Upper lobe of left lung (tissue), 6 donors: ENCODE measurements around the gene TPP2. TPM values are rescaled to one million over a fixed set of nuclear protein-coding genes. Genes with fewer than 3 reads are reported as not detected.
A peak's percentile ranks its signal among the peaks of the same experiment; 100 is the strongest.

Experiments used
- ATAC-seq, 2 donors: fragments of 200-7000 bp; cut with Tn5 transposase; one replicate each; pipeline ENCODE4 v1.9.1; 2022; ENCODE audit warnings: mild to moderate bottlenecking in 2 of 2, moderate library complexity in 2 of 2; ENCODE audit not compliant: low FRiP score in 2 of 2
- DNase-seq, 2 donors: peaks; one replicate each; pipeline ENCODE4 v3.0.0-alpha.2; 2019 to 2020
- H3K27ac ChIP-seq, 4 donors: fragments of 200-600 bp; sonication (generic); one replicate each; pipeline ENCODE4 v1.5.1; 2016 to 2019
- H3K27me3 ChIP-seq, 4 donors: fragments of 200-600 bp; sonication (generic); one replicate each; pipeline ENCODE4 v1.5.1; 2017 to 2019
- H3K36me3 ChIP-seq, 4 donors: fragments of 200-600 bp; sonication (generic); one replicate each; pipeline ENCODE4 v1.5.1; 2016 to 2019
- H3K4me1 ChIP-seq, 4 donors: fragments of 200-600 bp; sonication (generic); one replicate each; pipeline ENCODE4 v1.5.1; 2018 to 2019
- H3K4me3 ChIP-seq, 4 donors: fragments of 200-600 bp; sonication (generic); one replicate each; pipeline ENCODE4 v1.5.1; 2017 to 2019; ENCODE audit warnings: mild to moderate bottlenecking in 2 of 4, moderate library complexity in 1 of 4
- H3K9me3 ChIP-seq, 4 donors: fragments of 200-600 bp; sonication (generic); one replicate each; pipeline ENCODE4 v1.5.1; 2018 to 2019
- EP300 ChIP-seq, 4 donors: sonication (generic); formaldehyde crosslinking; IDR thresholded peaks; one replicate each; pipeline ENCODE4 v1.5.1; 2017; ENCODE audit warnings: antibody characterized with exemption in 4 of 4, control low read depth in 2 of 4
- POLR2A ChIP-seq, 4 donors: fragments of 450-650 bp; IDR thresholded peaks; one replicate each; pipeline ENCODE4 v1.5.1; 2016 to 2017; ENCODE audit warnings: antibody characterized with exemption in 4 of 4, mild to moderate bottlenecking in 2 of 4
- POLR2AphosphoS5 ChIP-seq, 2 donors: sonication (generic); formaldehyde crosslinking; IDR thresholded peaks; one replicate each; pipeline ENCODE4 v1.5.1; 2017; ENCODE audit warnings: antibody characterized with exemption in 2 of 2
- WGBS, 2 donors: methylation state at CpG; one replicate each; pipeline ENCODE4 v1.1.5; 2017 to 2018; 5-methylcytosine and 5-hydroxymethylcytosine counted together
- total RNA-seq, 6 donors: library from RNA; depleted of rRNA in 4 of 6; stranded (reverse); fragments of >200 nt in 4 of 6; gene quantifications; one replicate each; pipeline versions ENCODE4 v1.1.0 to v1.2.1, GENCODE V29; 2016 to 2021
- TF ChIP-seq, protein P1 (sequence below), 6 experiments: fragments of 450-650 bp in 4 of 6; fragments of 200-600 bp in 2 of 6; sonication (generic) in 2 of 6; IDR thresholded peaks; one replicate each; pipeline ENCODE4 v1.5.1; 2016 to 2019; ENCODE audit warnings: antibody characterized with exemption in 6 of 6
- donor health status: DM: no; HTN: no; CAD: no; lungs with moderate emphysema.
- donor health status: DM: no; HTN: yes; CAD: no; lungs with severe emphysema.

TPP2 gene
- total RNA-seq, 6 donors from 2014 or later: 30.8 to 69.1 (median 41.2) TPM

DNA sequence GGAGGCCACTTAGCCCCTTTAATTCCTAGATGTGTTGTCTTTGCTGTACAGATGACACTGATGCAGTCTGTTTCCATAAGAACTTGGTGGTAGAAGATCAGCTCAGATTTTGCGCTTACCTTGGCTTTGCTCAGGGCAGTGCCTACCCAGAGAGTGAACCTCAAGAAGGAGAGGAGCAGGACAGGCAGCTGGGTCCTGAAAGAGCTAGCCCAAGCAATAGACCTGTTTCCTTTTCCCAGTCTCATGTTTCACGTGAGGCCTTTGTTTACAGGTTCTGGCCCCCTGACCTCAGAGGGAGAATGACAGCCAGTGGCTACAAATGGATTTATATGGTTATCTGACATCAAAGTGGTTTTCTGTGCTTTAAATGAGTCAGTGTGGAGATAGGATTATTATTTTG is 58.0 kb downstream of the TPP2 start:
- Histone ChIP-seq H3K4me3 (no peak overlapping the region), H3K27ac (no peak overlapping the region), H3K36me3 (peaks cover 4 to 81% (median 13%) of the 10 kb centered on the region in 4 donors), H3K9me3 (no peaks in the 10 kb centered on the region), H3K4me1 (no peaks in the 10 kb centered on the region), H3K27me3 (no peaks in the 10 kb centered on the region)
- no peak for DNase-seq
- 81 to 83% methylated on average over 2 of the region's 2 CpGs for WGBS, 2 donors
- no peak for TF ChIP-seq POLR2AphosphoS5 (IDR thresholded peaks at IDR 0.05)
- TF ChIP-seq EP300 (IDR thresholded peaks at IDR 0.05): no peak
- TF ChIP-seq, protein P1, sequence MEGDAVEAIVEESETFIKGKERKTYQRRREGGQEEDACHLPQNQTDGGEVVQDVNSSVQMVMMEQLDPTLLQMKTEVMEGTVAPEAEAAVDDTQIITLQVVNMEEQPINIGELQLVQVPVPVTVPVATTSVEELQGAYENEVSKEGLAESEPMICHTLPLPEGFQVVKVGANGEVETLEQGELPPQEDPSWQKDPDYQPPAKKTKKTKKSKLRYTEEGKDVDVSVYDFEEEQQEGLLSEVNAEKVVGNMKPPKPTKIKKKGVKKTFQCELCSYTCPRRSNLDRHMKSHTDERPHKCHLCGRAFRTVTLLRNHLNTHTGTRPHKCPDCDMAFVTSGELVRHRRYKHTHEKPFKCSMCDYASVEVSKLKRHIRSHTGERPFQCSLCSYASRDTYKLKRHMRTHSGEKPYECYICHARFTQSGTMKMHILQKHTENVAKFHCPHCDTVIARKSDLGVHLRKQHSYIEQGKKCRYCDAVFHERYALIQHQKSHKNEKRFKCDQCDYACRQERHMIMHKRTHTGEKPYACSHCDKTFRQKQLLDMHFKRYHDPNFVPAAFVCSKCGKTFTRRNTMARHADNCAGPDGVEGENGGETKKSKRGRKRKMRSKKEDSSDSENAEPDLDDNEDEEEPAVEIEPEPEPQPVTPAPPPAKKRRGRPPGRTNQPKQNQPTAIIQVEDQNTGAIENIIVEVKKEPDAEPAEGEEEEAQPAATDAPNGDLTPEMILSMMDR (IDR thresholded peaks at IDR 0.05): no peak
- TF ChIP-seq POLR2A (IDR thresholded peaks at IDR 0.05): no peak
- ATAC-seq: no peak

DNA sequence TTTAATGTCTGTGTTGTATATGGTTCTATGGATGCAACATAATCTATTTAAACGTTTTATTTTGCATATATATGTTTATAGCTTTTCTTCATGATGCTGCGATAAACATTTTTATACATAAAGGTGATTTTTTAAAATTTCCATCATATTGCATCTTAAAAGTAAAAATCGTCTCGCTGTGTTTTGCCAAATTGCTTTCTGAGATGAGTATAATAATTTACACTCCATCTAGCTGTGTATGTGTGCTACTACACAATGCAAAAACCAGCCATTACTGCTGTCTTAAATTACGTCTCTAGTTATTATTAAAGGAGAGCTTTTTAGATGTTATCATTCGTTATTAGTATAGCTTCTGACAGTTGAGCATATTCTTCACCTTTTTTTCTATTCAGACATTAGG is 60.8 kb downstream of the TPP2 start:
- Histone ChIP-seq H3K27ac (no peak overlapping the region), H3K36me3 (peaks cover 0 to 70% (median 14%) of the 10 kb centered on the region in 4 donors), H3K4me3 (no peak overlapping the region), H3K9me3 (no peaks in the 10 kb centered on the region), H3K27me3 (no peaks in the 10 kb centered on the region), H3K4me1 (no peaks in the 10 kb centered on the region)
- no peak for ATAC-seq
- no peak for DNase-seq
- WGBS, 2 donors: 91 to 92% methylated on average over 6 of the region's 6 CpGs
- no peak for TF ChIP-seq EP300 (IDR thresholded peaks at IDR 0.05)
- TF ChIP-seq, protein P1 (IDR thresholded peaks at IDR 0.05): peak in 1 of 6 experiments; percentile 33

DNA sequence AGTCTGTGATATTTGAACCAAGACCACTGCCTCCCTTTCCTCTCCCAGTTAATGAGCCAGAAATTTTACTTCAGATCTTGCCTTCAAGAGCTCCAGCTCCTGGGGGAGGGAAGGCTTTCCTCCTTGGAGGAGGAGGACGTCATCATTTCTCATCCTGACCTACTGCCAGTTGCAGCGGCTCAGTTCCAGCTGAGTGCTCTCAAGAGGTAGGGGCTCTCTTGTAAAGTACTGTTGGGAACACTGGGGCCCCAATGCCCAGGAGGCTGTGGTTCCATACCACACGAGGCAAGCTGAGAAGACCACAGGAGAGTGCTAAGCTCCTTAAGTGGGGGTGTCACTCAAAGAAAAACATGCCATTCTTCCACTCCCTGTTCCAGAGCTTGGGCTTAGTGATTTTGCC is 61.9 kb downstream of the TPP2 start:
- peak in 1 of 2 donors; percentile 70 for DNase-seq
- Histone ChIP-seq H3K9me3 (no peaks in the 10 kb centered on the region), H3K4me1 (no peaks in the 10 kb centered on the region), H3K27ac (no peak overlapping the region), H3K4me3 (no peak overlapping the region), H3K27me3 (no peaks in the 10 kb centered on the region), H3K36me3 (peaks cover 0 to 66% (median 14%) of the 10 kb centered on the region in 4 donors)
- ATAC-seq: peak in 1 of 2 donors; percentile 35
- no peak for TF ChIP-seq POLR2A (IDR thresholded peaks at IDR 0.05)
- TF ChIP-seq POLR2AphosphoS5 (IDR thresholded peaks at IDR 0.05): peak in 1 of 2 donors; percentile 24
- peak in 1 of 4 donors; percentile 45 for TF ChIP-seq EP300 (IDR thresholded peaks at IDR 0.05)
- TF ChIP-seq, protein P1 (IDR thresholded peaks at IDR 0.05): no peak
- WGBS, 2 donors: 74 to 100% methylated on average over 1 to 3 of the region's 3 CpGs

DNA sequence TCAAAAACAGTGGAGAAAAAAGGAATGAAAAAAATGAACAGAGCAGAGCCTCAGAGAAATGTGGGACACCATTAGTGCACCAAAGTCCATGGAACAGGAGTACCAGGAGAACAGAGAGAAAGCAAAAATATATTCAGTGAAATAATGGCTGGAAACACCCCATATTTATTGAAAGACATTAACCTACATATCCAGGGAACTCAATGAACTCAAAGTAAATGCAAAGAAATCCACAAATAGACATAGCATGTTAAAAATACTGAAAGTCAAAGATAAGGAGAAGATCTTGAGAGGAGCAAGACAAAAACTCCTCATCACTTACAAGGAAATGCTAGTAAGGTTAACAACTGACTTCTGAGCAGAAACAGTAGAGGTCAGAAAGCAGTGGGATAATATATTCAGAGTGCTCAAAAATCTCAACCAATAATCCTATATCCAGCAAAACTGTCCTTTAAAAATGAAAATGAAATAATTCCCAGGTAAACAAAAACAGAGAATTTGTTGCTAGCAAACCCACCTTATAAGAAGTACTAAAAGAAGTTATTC is 62.5 kb downstream of the TPP2 start:
- DNase-seq: no peak
- TF ChIP-seq EP300 (IDR thresholded peaks at IDR 0.05): no peak
- TF ChIP-seq, protein P1 (IDR thresholded peaks at IDR 0.05): no peak
- TF ChIP-seq POLR2AphosphoS5 (IDR thresholded peaks at IDR 0.05): no peak
- TF ChIP-seq POLR2A (IDR thresholded peaks at IDR 0.05): no peak
- no peak overlapping the region for H3K4me3 ChIP-seq
- H3K27ac ChIP-seq: no peak overlapping the region
- H3K27me3 ChIP-seq: no peaks in the 10 kb centered on the region
- ATAC-seq: no peak
- H3K36me3 ChIP-seq: peaks cover under 1 to 66% (median 16%) of the 10 kb centered on the region in 4 donors
- no peaks in the 10 kb centered on the region for H3K4me1 ChIP-seq
- H3K9me3 ChIP-seq: no peaks in the 10 kb centered on the region

DNA sequence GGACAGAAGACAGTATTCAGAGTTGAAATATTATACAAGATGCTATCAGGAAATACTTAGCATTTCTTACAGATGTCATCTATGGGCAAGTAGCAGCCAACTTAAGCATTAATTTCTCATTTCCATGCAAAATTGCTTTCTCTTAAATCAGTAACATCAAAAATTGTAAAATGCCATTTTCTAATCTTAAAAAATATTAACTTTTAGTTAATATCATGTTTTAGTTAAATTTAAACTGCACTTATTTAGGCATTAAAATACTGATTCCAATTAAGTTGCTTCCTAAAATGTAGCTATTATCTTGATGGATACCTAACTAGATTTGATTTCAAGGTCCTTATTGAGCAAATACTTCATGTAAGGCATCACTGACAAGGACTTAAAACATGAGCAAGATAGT is 70.2 kb downstream of the TPP2 start:
- DNase-seq (no peak), ATAC-seq (no peak)
- H3K27me3 ChIP-seq: no peaks in the 10 kb centered on the region
- no peaks in the 10 kb centered on the region for H3K4me1 ChIP-seq
- peaks cover 13 to 64% (median 24%) of the 10 kb centered on the region in 4 donors for H3K36me3 ChIP-seq
- H3K9me3 ChIP-seq: no peaks in the 10 kb centered on the region
- TF ChIP-seq POLR2AphosphoS5 (IDR thresholded peaks at IDR 0.05) (no peak), POLR2A (IDR thresholded peaks at IDR 0.05) (no peak), EP300 (IDR thresholded peaks at IDR 0.05) (no peak)
- TF ChIP-seq, protein P1 (IDR thresholded peaks at IDR 0.05): no peak
- H3K4me3 ChIP-seq: no peak overlapping the region
- H3K27ac ChIP-seq: no peak overlapping the region
